Activated CD8-positive, alpha-beta T cell treated with anti-CD3 and anti-CD28 coated beads for 36 hours (primary cell): ENCODE data around the gene CTPS2. TPM values are rescaled to one million over a fixed set of nuclear protein-coding genes. Genes with fewer than 3 reads are reported as not detected.
"Not testable (repeated sequence)": the region's sequence is repeated elsewhere in the genome, so short reads cannot be mapped to it uniquely, and the experiment has no call there.

Experiments
- ATAC-seq: fragments of 200-7000 bp; cut with Tn5 transposase; one replicate; pipeline ENCODE4 v1.10.0; 2021; ENCODE audit warnings: mild to moderate bottlenecking, moderate library complexity
- CTCF ChIA-PET: fragments of 350-600 bp; sonication (Branson Sonifier 250); formaldehyde crosslinking; loops from one replicate; lab custom pipeline; 2021; ENCODE audit warnings: antibody characterized with exemption; lab: Charles Lee
- POLR2A ChIA-PET: fragments of 350-600 bp; sonication (Branson Sonifier 250); formaldehyde crosslinking; loops from one replicate; lab custom pipeline; 2021; ENCODE audit warnings: antibody characterized with exemption; lab: Charles Lee
- DNase-seq: peaks from one replicate; pipeline ENCODE4 v3.0.0-alpha.2; 2020
- H3K27ac Mint-ChIP-seq: one replicate; pipeline ENCODE4 v1.8.0; 2021; ENCODE audit warnings: mild to moderate bottlenecking, mixed read lengths
- H3K27me3 Mint-ChIP-seq: one replicate; pipeline ENCODE4 v1.8.0; 2021; ENCODE audit warnings: mixed read lengths
- H3K36me3 Mint-ChIP-seq: one replicate; pipeline ENCODE4 v1.8.0; 2021; ENCODE audit warnings: low read depth, mixed read lengths
- H3K4me1 Mint-ChIP-seq: one replicate; pipeline ENCODE4 v1.8.0; 2021; ENCODE audit warnings: low read depth, mixed read lengths
- H3K4me3 Mint-ChIP-seq: one replicate; pipeline ENCODE4 v1.8.0; 2021; ENCODE audit warnings: mild to moderate bottlenecking, moderate library complexity, mixed read lengths
- H3K9me3 Mint-ChIP-seq: one replicate; pipeline ENCODE4 v1.8.0; 2021; ENCODE audit warnings: mixed read lengths
- intact Hi-C: fragments of 100-400 bp; cut with micrococcal nuclease; formaldehyde crosslinking; loops from one replicate; pipeline ENCODE4 v1.10.0; 2022
- total RNA-seq, 2 experiments: library from RNA; stranded (reverse); gene quantifications; one replicate each; pipeline ENCODE4 v1.2.3, GENCODE V29; 2021
- TF ChIP-seq, protein P1 (sequence below): fragments of 200-600 bp; IDR thresholded peaks from one replicate; pipeline ENCODE4 v1.8.0; 2022; ENCODE audit warnings: antibody characterized with exemption, mild to moderate bottlenecking

CTPS2 gene
- total RNA-seq, 2 experiments from 2014 or later, result 6.2 to 6.7 TPM

DNA sequence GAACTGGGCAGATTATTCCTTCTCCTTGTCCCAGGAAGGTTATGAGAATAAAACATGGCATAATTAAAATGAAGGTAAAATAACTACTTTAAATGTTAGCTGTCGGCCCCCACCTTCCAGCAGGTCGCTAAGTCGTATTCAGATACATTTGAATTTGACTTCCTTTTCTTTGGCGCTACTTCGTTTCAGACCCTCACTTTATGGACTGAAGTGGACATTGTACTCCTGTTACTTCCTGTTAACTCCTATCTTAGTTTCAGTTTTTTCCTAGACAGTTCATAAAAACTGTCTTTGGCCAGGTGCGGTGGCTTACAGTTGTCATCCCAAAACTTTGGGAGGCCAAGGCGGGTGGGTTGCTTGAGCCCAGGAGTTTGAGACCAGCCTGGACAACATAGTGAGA, 12.6 kb upstream of the CTPS2 start:
- ChIA-PET CTCF (no interaction called here), POLR2A (no interaction called here)
- Mint-ChIP-seq H3K9me3 (no peaks in the 10 kb centered on the region), H3K36me3 (peaks cover 7% of the 10 kb centered on the region), H3K27ac (no peak overlapping the region), H3K4me3 (no peak overlapping the region), H3K4me1 (peaks cover 33% of the 10 kb centered on the region), H3K27me3 (no peaks in the 10 kb centered on the region)
- intact Hi-C loops, result no loop called here
- DNase-seq (no peak), ATAC-seq (no peak)
- TF ChIP-seq, protein P1, sequence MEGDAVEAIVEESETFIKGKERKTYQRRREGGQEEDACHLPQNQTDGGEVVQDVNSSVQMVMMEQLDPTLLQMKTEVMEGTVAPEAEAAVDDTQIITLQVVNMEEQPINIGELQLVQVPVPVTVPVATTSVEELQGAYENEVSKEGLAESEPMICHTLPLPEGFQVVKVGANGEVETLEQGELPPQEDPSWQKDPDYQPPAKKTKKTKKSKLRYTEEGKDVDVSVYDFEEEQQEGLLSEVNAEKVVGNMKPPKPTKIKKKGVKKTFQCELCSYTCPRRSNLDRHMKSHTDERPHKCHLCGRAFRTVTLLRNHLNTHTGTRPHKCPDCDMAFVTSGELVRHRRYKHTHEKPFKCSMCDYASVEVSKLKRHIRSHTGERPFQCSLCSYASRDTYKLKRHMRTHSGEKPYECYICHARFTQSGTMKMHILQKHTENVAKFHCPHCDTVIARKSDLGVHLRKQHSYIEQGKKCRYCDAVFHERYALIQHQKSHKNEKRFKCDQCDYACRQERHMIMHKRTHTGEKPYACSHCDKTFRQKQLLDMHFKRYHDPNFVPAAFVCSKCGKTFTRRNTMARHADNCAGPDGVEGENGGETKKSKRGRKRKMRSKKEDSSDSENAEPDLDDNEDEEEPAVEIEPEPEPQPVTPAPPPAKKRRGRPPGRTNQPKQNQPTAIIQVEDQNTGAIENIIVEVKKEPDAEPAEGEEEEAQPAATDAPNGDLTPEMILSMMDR, result no peak

DNA sequence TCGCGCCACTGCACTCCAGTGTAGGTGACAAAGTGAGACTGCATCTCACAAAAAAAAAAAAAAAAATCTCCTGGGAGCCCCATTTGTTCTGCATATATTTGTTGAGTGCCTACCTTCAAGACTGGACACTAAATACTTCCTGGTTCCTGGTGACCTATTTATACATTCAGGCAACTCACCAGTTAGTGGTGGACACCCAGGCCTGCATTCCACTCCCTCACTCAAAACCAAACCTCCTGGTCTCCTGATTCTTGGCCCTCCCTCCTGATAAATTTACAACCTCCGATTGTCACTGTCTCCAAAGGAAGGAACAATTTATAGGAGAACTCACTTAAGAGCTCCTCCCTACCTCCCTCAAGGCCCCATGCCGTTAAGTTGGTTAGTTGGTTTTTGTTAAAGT, 10.0 kb upstream of the CTPS2 start:
- DNase-seq (no peak), ATAC-seq (no peak)
- intact Hi-C loops, result no loop called here
- no peaks in the 10 kb centered on the region for H3K9me3 Mint-ChIP-seq
- ChIA-PET POLR2A (no interaction called here), CTCF (no interaction called here)
- H3K27me3 Mint-ChIP-seq, result no peaks in the 10 kb centered on the region
- peaks cover 35% of the 10 kb centered on the region for H3K4me1 Mint-ChIP-seq
- TF ChIP-seq, protein P1, result no peak
- peaks cover 6% of the 10 kb centered on the region for H3K36me3 Mint-ChIP-seq
- no peak overlapping the region for H3K27ac Mint-ChIP-seq
- no peak overlapping the region for H3K4me3 Mint-ChIP-seq

DNA sequence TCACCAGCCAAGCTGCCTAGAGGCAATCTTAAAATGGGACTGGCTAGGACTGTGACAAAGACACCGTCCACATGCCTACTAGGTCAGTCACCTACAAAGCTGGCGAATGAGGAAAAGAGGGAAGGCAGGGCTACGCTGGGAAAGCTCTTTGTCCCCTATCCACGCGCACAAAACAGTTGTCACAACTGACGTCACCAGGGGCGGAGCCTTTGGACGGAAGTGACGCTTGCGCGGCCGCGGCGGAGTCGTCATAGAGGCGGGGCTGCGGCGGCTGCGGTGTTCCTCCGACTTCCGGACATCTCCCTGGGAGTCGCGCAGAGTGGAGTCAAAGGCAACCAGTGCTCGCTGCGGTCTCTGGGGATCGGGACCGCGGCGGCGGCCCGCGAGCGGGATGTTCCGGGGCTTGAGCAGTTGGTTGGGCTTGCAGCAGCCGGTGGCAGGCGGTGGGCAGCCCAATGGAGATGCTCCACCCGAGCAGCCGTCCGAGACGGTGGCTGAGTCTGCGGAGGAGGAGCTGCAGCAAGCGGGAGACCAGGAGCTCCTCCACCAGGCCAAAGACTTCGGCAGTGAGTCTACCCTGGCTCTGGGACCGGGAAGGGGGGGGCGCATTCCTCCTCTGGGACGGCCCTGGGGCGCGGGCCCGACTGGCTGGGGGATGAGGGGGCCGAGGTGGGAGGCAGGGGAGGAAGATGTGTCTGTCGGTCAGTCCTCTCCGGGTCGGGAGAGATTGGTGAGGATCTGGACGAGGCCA, 7.0 kb upstream of the CTPS2 start, which contains the start of gene SYAP1:
Gene SYAP1 (plus strand): TSS at position 279 of the 751 bp plus-strand sequence. CDS start 113 bp downstream, at position 392.
- peak; percentile 92 for ATAC-seq
- H3K36me3 Mint-ChIP-seq, result peaks cover 4% of the 10 kb centered on the region
- H3K4me1 Mint-ChIP-seq, result peaks cover 28% of the 10 kb centered on the region
- H3K4me3 Mint-ChIP-seq, result peak within 1 kb of the TSS; percentile 78
- peak within 1 kb of the TSS; percentile 93 for H3K27ac Mint-ChIP-seq
- TF ChIP-seq, protein P1, result no peak
- ChIA-PET POLR2A (interaction anchor here (0.8 to 1.3 kb wide), 5 partner anchors 8 to 981 kb away, joined by 3 to 4 read pairs (median 3); partner anchors contain the start of gene CA5B), CTCF (no interaction called here)
- DNase-seq, result peak; percentile 92
- no peaks in the 10 kb centered on the region for H3K27me3 Mint-ChIP-seq
- intact Hi-C loops, result loop anchor here (10.0 kb wide), 1 partner anchor 65 kb away; the partner anchor contains the start of gene TXLNG
- H3K9me3 Mint-ChIP-seq, result no peaks in the 10 kb centered on the region

DNA sequence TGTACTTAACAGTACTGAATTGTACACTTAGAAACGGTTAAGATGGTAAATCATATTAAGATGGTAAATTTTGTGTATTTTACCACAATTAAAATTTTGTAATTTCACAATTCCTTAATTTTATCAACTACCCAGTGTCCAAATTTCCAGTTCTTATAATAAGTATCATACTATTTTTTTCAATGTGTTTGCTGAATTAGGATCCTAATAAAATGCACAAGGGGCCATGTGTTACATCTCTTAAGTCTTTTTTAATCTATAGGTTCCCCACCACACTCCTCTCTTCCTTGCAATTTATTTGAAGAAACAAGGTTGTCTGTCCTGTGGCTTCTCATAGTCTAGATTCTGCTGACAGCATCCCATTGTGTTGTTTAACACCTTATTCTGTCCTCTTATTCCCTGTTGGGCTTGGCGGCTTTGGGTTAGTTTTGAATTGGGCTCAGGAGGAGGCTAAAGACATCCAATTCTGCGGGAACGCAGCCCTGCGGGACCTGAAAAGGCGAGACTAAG, 6.4 kb upstream of the CTPS2 start:
- H3K4me3 Mint-ChIP-seq, result peak overlapping the region; percentile 78
- H3K36me3 Mint-ChIP-seq, result peaks cover 4% of the 10 kb centered on the region
- POLR2A ChIA-PET, result interaction anchor here (0.9 to 1.3 kb wide), 2 partner anchors 14 to 152 kb away, joined by 3 to 4 read pairs; no protein-coding TSS in a partner anchor
- H3K27me3 Mint-ChIP-seq, result no peaks in the 10 kb centered on the region
- H3K4me1 Mint-ChIP-seq, result peaks cover 25% of the 10 kb centered on the region
- no peaks in the 10 kb centered on the region for H3K9me3 Mint-ChIP-seq
- DNase-seq (no peak), ATAC-seq (peak; percentile 13)
- intact Hi-C loops, result loop anchor here (10.0 kb wide), 1 partner anchor 66 kb away; the partner anchor contains the start of gene TXLNG
- TF ChIP-seq, protein P1, result no peak
- peak overlapping the region; percentile 93 for H3K27ac Mint-ChIP-seq
- CTCF ChIA-PET, result no interaction called here

- POLR2A ChIA-PET, H3K27me3 Mint-ChIP-seq, CTCF ChIA-PET, H3K4me3 Mint-ChIP-seq, DNase-seq, ATAC-seq, H3K36me3 Mint-ChIP-seq, H3K9me3 Mint-ChIP-seq, H3K27ac Mint-ChIP-seq: not testable (repeated sequence)
- peaks cover 18% of the 10 kb centered on the region for H3K4me1 Mint-ChIP-seq
- intact Hi-C loops, result loop anchor here (10.0 kb wide), 1 partner anchor 68 kb away; the partner anchor contains the start of gene TXLNG
These were observed 4.0 kb upstream of the CTPS2 start for GRCh38 chrX:16716451-16716850.

- ATAC-seq, H3K27me3 Mint-ChIP-seq, H3K4me3 Mint-ChIP-seq, POLR2A ChIA-PET, H3K27ac Mint-ChIP-seq, CTCF ChIA-PET, H3K36me3 Mint-ChIP-seq, H3K9me3 Mint-ChIP-seq, DNase-seq: not testable (repeated sequence)
- H3K4me1 Mint-ChIP-seq, result peaks cover 18% of the 10 kb centered on the region
- intact Hi-C loops, result loop anchor here (10.0 kb wide), 1 partner anchor 69 kb away; the partner anchor contains the start of gene TXLNG
These were observed 3.2 kb upstream of the CTPS2 start for GRCh38 chrX:16715638-16716037.
